Inferior parietal cortex (tissue), 1 donor: ENCODE data around the gene KLF5.
"Not testable (repeated sequence)": the region's sequence is repeated elsewhere in the genome, so short reads cannot be mapped to it uniquely, and the experiment has no call there.

Experiments used
- DNase-seq: peaks from one replicate; pipeline ENCODE4 v3.0.0-alpha.2; 2016; ENCODE audit errors: extremely low spot score

KLF5 gene

GRCh38 chr13:73058736-73059459 is at the start of gene KLF5:
KLF5 (plus strand) TSS chr13:73059005; CDS start chr13:73059328, 323 bp downstream.
- DNase-seq, result peak; percentile 79

GRCh38 chr13:73011751-73012150 is 47.1 kb upstream of the KLF5 start:
- no peak for DNase-seq

GRCh38 chr13:73015805-73016204 is 43.0 kb upstream of the KLF5 start:
- DNase-seq, result no peak

- no peak for DNase-seq
These were observed 40.5 kb upstream of the KLF5 start for GRCh38 chr13:73018336-73018735.

GRCh38 chr13:73025217-73026012 is 33.4 kb upstream of the KLF5 start:
- no peak for DNase-seq

GRCh38 chr13:73034901-73035300 is 23.9 kb upstream of the KLF5 start:
- no peak for DNase-seq

- no peak for DNase-seq
These were observed 23.1 kb upstream of the KLF5 start for GRCh38 chr13:73035660-73036059.

- DNase-seq, result no peak
These were observed 22.2 kb upstream of the KLF5 start for GRCh38 chr13:73036566-73036965.

- no peak for DNase-seq
These were observed 20.7 kb upstream of the KLF5 start for GRCh38 chr13:73038064-73038463.

- DNase-seq, result no peak
These were observed 19.4 kb upstream of the KLF5 start for GRCh38 chr13:73039201-73040108.

- DNase-seq, result no peak
These were observed 18.3 kb upstream of the KLF5 start for GRCh38 chr13:73040484-73040883.

- no peak for DNase-seq
These were observed 17.7 kb upstream of the KLF5 start for GRCh38 chr13:73040968-73041596.

GRCh38 chr13:73045031-73045430 is 13.8 kb upstream of the KLF5 start:
- no peak for DNase-seq

- DNase-seq, result not testable (repeated sequence)
These were observed 10.2 kb upstream of the KLF5 start for GRCh38 chr13:73048615-73049014.

- DNase-seq, result no peak
These were observed 4.1 kb upstream of the KLF5 start for GRCh38 chr13:73054712-73055111.

- DNase-seq, result no peak
These were observed 2.8 kb upstream of the KLF5 start for GRCh38 chr13:73055813-73056564.

- no peak for DNase-seq
These were observed 2.2 kb upstream of the KLF5 start for GRCh38 chr13:73056565-73056962.

GRCh38 chr13:73057284-73058063 is 1.3 kb upstream of the KLF5 start:
- DNase-seq, result no peak

- no peak for DNase-seq
These were observed 816 bp upstream of the KLF5 start for GRCh38 chr13:73058064-73058313.

- no peak for DNase-seq
These were observed 421 bp upstream of the KLF5 start for GRCh38 chr13:73058432-73058735.
